LNCaP clone FGC (cell line): ENCODE results near the gene SCD5.

Experiments
- DNase-seq: peaks from one replicate; pipeline ENCODE4 v3.0.0-alpha.2; 2011; ENCODE audit warnings: low read depth
- H3K4me3 ChIP-seq: 2 replicates; pipeline ENCODE4 v1.5.1; 2011; ENCODE audit warnings: mild to moderate bottlenecking, low read depth, low read length, control low read depth
- TF ChIP-seq, protein P1 (sequence below): IDR thresholded peaks from 2 replicates; pipeline ENCODE4 v1.5.1; 2012; ENCODE audit warnings: mild to moderate bottlenecking; ENCODE audit not compliant: control insufficient read depth, insufficient read depth; ENCODE audit errors: extremely low read depth

Gene SCD5

DNA sequence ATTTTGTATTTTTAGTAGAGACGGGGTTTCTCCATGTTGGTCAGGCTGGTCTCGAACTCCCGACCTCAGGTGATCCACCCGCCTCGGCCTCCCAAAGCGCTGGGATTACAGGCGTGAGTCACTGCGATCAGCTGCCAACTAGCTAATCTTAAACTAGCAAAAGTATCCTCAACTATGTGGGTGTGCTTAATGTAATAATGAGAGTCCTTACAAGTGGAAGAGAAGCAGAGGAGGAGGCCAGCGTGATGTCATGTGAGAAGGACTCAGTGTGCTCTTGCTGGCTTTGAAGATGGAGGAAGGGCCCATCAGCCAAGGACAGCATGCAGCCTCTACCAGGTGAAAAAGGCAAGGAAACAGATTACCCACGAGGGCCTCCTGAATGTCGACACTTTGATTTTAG, 19.6 kb downstream of the SCD5 start:
- no peak overlapping the region for H3K4me3 ChIP-seq
- TF ChIP-seq, protein P1, sequence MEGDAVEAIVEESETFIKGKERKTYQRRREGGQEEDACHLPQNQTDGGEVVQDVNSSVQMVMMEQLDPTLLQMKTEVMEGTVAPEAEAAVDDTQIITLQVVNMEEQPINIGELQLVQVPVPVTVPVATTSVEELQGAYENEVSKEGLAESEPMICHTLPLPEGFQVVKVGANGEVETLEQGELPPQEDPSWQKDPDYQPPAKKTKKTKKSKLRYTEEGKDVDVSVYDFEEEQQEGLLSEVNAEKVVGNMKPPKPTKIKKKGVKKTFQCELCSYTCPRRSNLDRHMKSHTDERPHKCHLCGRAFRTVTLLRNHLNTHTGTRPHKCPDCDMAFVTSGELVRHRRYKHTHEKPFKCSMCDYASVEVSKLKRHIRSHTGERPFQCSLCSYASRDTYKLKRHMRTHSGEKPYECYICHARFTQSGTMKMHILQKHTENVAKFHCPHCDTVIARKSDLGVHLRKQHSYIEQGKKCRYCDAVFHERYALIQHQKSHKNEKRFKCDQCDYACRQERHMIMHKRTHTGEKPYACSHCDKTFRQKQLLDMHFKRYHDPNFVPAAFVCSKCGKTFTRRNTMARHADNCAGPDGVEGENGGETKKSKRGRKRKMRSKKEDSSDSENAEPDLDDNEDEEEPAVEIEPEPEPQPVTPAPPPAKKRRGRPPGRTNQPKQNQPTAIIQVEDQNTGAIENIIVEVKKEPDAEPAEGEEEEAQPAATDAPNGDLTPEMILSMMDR: no peak
- no peak for DNase-seq

DNA sequence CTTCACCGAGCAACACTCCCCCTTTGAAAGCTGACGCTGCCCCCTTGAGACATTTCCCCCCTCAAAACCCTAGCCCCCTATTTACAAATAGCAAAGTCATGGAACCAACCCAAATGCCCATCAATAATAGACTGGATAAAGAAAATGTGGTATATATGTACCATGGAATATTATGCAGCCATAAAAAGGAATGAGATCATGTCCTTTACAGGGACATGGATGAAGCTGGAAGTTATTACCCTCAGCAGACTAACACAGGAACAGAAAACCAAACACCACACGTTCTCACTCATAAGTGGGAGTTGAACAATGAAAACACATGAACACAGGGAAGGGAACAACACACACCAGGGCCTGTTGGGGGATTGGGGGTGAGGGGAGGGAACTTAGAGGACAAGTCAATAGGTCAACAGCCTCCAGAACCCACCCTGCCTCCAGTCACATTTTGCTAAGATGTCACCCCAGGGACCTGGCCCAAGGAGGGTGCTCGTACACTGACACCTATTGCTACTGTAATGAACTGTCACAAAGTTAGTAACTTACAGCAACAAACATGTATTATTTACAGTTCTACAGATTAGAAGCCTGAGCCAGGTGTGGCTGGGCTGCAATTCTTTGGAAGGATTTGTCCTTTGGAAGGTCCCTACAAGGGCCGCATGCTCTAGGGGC, 20.6 kb downstream of the SCD5 start:
- no peak overlapping the region for H3K4me3 ChIP-seq
- TF ChIP-seq, protein P1: no peak
- no peak for DNase-seq

DNA sequence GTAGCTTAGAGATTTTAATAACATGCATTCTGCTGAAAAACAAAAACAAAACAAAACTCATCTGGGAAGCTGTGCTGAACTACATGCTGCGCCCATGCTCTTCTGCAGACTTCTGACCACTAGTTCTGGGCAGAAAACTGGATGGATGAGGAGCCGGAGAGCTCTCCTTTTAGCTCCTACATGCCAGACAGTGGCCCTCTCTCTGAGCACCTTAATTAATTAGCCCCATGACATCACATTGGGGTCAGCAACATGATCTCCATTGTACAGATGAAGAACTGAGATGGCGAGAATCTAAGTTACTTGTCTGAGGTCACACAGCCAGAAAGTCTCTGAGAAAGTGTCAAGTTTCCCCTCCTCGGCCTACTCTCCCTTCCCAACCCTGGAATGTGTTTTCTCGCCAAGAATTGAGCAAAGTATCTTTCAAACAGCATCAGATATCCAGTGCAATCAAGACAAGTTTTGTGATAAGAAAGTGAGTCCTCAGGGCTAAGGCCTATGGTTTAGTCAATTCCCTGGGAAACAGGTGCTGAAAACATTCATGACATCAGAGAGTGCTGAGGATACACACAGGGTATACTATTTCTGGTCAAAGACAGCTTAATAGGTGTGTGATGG, 21.6 kb downstream of the SCD5 start:
- TF ChIP-seq, protein P1: no peak
- no peak for DNase-seq

DNA sequence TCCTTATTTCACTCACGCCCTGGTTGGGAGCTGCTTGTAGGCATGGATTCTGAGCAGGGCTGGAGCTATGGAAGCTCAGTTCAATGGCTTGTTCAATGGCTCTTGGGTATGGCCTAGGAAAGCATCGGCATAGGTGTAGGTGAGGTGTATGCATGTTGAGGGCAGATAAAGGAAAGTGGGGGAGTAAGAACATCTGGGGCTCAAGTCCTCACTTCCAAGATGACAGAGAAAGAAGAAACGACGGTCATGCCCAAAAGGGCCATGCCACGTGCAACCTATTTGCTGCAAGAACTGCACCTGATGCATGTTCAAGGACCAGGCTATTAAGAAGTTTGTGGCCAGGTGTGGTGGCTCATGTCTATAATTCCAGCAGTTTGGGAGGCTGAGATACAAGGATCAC, 23.4 kb downstream of the SCD5 start:
- TF ChIP-seq, protein P1: no peak
- no peak for DNase-seq
- H3K4me3 ChIP-seq: no peak overlapping the region

More for the DNA sequence above, 21.6 kb downstream of the SCD5 start:
- no peak overlapping the region for H3K4me3 ChIP-seq

DNA sequence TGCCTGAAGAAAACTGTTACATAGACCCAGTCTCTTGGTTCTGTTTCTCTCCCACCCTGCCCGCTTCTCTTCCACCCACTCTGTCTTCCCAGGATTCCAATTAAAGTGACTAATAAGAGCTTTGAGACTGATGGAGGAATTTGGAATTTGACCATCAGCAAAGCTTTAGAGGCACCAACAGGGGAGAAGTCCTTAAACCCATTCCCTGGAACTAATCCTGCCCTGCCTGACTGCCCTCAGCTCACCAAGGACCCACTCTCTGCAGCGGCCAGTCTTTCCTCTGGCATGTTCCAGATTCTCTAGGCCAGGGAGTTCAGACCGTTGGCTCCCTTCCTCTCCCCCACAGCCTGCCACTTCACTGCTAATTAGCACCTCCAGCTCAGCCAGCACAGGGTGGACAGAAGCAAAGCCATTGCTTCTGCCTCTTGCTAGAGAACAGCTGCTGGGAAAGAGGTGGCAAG, 23.9 kb downstream of the SCD5 start:
- no peak overlapping the region for H3K4me3 ChIP-seq
- DNase-seq: no peak
- TF ChIP-seq, protein P1: no peak

DNA sequence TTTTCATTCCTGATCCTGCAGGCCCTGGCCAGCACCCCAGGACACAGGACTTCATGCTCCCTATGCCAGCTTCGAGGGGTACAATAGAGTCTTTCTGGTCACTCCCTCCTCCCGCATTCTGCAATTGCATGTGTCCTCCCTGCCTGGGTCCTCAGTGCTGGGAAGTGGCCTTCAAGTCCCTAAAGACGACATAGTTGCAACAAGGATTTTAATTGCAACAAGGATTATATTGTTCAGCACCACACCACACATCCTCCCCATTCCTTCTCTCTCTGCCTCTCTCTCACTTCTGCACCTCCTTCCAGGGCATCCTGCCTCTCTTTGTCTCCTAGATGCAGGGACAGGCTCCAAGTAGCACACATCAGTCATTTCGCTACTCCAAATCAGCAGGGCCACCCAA, 25.5 kb downstream of the SCD5 start:
- TF ChIP-seq, protein P1: no peak
- H3K4me3 ChIP-seq: no peak overlapping the region
- no peak for DNase-seq
